ENCODE measurements around the gene BFSP2. TPM values are rescaled to one million over a fixed set of nuclear protein-coding genes. Genes with fewer than 3 reads are reported as not detected.
A peak's percentile ranks its signal among the peaks of the same experiment; 100 is the strongest.

BFSP2 gene
- total RNA-seq, 1 donor from 2014 or later = not detected

DNA sequence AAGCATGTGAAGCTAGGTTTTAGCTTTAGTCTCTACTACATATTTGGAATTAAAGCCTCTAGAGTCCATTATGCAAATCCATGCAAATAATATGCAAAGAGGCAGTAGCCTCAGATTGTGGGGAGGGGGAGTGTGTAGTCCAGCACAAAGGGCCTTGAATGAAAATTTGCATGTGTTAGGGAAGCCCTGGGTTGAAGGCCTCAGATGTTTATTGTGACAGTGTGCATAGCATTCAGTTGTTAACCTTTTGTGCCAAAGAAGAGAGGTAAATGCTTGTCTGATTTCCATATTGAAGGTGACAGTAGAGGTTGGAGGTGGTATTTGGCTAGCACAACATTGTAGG is 24.5 kb upstream of the BFSP2 start:
- no peak for TF ChIP-seq CTCF (conservative IDR thresholded peaks at IDR 0.05)
- no peak for DNase-seq (ENCODE audit: low read depth, low spot score)
- H3K4me3 Mint-ChIP-seq = no peak overlapping the region
- no peaks in the 10 kb centered on the region for H3K9me3 Mint-ChIP-seq
- H3K4me1 Mint-ChIP-seq = peaks cover 23% of the 10 kb centered on the region
- H3K36me3 Mint-ChIP-seq (ENCODE audit: low read depth) = no peaks in the 10 kb centered on the region
- H3K27me3 Mint-ChIP-seq (ENCODE audit: low read depth) = no peaks in the 10 kb centered on the region
- no peak overlapping the region for H3K27ac Mint-ChIP-seq (ENCODE audit: unreplicated experiment)

DNA sequence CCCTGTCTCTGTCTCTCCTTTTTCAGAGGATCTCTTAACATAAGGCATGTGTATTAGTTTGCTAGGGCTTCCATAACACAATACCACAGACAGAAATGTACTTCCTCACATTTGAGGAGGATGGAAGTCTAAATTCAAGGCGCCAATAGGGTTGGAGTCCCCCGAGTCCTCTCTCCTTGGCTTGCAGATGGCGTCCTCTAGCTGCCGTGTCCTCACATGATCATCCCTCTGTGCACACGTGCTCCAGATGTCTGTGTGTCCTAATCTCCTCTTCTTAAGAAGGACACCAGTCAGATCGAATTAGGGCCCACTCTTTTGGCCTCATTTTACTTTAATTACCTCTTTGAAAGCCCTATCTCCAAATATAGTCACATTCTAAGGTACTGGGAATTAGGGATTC is 23.0 kb upstream of the BFSP2 start:
- peaks cover 21% of the 10 kb centered on the region for H3K4me1 Mint-ChIP-seq
- H3K9me3 Mint-ChIP-seq = no peaks in the 10 kb centered on the region
- H3K36me3 Mint-ChIP-seq (ENCODE audit: low read depth) = no peaks in the 10 kb centered on the region
- TF ChIP-seq CTCF (conservative IDR thresholded peaks at IDR 0.05) = no peak
- no peak overlapping the region for H3K27ac Mint-ChIP-seq (ENCODE audit: unreplicated experiment)
- DNase-seq (ENCODE audit: low read depth, low spot score) = no peak
- H3K27me3 Mint-ChIP-seq (ENCODE audit: low read depth) = no peaks in the 10 kb centered on the region
- no peak overlapping the region for H3K4me3 Mint-ChIP-seq

DNA sequence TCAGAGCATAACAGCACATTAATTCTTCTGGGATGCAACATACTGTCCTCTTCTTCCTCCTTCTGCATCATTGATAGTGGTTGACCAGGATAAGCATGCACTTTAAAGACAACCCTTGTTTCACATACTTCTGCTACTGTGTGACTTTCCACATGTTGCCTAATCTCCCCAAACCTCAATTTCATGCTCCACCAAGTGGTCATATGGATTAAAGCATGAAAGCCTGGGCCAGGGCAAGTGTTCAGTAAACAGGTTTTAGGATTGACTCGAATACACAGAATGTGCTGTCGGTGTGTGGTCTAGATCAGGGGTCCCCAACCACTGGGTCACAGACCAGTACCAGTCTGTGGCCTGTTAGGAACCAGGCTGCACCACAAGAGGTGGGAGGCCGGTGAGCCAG is 22.5 kb upstream of the BFSP2 start:
- H3K27ac Mint-ChIP-seq (ENCODE audit: unreplicated experiment) = no peak overlapping the region
- TF ChIP-seq CTCF (conservative IDR thresholded peaks at IDR 0.05) = peak; percentile 55
- H3K4me3 Mint-ChIP-seq = no peak overlapping the region
- no peaks in the 10 kb centered on the region for H3K27me3 Mint-ChIP-seq (ENCODE audit: low read depth)
- H3K9me3 Mint-ChIP-seq = no peaks in the 10 kb centered on the region
- H3K4me1 Mint-ChIP-seq = peaks cover 21% of the 10 kb centered on the region
- no peaks in the 10 kb centered on the region for H3K36me3 Mint-ChIP-seq (ENCODE audit: low read depth)
- no peak for DNase-seq (ENCODE audit: low read depth, low spot score)

GRCh38 chr3:133379926-133380325 is 19.9 kb upstream of the BFSP2 start:
- Mint-ChIP-seq H3K27me3 (ENCODE audit: low read depth) (no peaks in the 10 kb centered on the region), H3K36me3 (ENCODE audit: low read depth) (no peaks in the 10 kb centered on the region), H3K4me1 (peaks cover 19% of the 10 kb centered on the region), H3K9me3 (no peaks in the 10 kb centered on the region), H3K27ac (ENCODE audit: unreplicated experiment) (peak overlapping the region; percentile 10), H3K4me3 (no peak overlapping the region)
- TF ChIP-seq CTCF (conservative IDR thresholded peaks at IDR 0.05) = no peak
- no peak for DNase-seq (ENCODE audit: low read depth, low spot score)

DNA sequence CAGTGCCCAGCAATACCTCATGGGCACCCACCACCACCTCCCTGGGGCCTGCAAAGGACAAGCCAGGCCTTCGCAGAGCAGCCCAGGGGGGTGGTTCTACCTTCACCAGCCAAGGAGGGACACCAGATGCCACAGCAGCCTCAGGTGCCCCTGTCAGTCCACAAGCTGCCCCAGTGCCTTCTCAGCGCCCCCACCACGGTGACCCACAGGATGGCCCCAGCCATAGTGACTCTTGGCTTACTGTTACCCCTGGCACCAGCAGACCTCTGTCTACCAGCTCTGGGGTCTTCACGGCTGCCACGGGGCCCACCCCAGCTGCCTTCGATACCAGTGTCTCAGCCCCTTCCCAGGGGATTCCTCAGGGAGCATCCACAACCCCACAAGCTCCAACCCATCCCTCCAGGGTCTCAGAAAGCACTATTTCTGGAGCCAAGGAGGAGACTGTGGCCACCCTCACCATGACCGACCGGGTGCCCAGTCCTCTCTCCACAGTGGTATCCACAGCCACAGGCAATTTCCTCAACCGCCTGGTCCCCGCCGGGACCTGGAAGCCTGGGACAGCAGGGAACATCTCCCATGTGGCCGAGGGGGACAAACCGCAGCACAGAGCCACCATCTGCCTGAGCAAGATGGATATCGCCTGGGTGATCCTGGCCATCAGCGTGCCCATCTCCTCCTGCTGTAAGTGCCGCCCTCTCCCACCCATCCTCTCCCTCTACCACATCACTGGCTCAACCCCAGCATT is 19.2 kb upstream of the BFSP2 start:
- no peak overlapping the region for H3K4me3 Mint-ChIP-seq
- DNase-seq (ENCODE audit: low read depth, low spot score) = no peak
- H3K27ac Mint-ChIP-seq (ENCODE audit: unreplicated experiment) = no peak overlapping the region
- H3K9me3 Mint-ChIP-seq = no peaks in the 10 kb centered on the region
- H3K36me3 Mint-ChIP-seq (ENCODE audit: low read depth) = no peaks in the 10 kb centered on the region
- no peak for TF ChIP-seq CTCF (conservative IDR thresholded peaks at IDR 0.05)
- no peaks in the 10 kb centered on the region for H3K27me3 Mint-ChIP-seq (ENCODE audit: low read depth)
- H3K4me1 Mint-ChIP-seq = peaks cover 12% of the 10 kb centered on the region
